Activated effector memory CD4-positive, alpha-beta T cell treated with Interleukin-2 at 50 U/mL for 16 hours (primary cell): ENCODE measurements around the gene TRMT44.
"Not testable (repeated sequence)": the region's sequence is repeated elsewhere in the genome, so short reads cannot be mapped to it uniquely, and the experiment has no call there.

Experiments used
- DNase-seq: peaks from one replicate; pipeline ENCODE4 v3.0.0-alpha.2; 2020

Gene TRMT44

GRCh38 chr4:8407756-8408155 is 32.8 kb upstream of the TRMT44 start:
- no peak for DNase-seq

DNA sequence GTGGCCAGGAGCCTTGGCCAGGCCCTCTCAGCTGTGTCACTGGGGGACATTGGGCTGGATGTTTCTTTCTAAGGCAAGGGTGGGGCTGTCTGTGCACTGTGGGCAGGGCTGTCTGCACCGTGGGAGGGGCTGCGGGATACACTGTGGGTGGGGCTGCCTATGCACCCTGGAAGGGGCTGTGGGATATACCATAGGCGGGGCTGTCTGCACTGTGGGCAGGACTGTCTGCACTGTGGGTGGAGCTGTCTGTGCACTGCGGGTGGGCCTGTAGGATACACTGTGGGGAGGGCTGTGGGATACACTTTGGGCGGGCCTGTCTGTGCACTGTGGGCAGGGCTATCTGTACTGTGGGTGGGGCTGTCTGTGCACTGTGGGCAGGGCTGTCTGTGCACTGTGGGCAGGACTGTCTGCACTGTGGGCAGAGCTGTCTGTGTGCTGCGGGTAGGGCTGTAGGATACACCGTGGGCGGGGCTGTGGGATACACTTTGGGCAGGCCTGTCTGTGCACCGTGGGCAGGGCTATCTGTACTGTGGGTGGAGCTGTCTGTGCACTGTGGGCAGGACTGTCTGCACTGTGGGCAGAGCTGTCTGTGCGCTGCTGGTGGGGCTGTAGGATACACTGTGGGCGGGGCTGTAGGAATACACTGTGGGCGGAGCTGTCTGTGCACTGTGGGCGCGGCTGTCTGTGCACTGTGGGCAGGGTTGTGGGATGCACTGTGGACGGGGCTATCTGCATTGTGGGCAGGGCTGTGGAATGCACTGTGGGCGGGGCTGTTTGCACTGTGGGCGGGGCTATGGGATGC is 31.1 kb upstream of the TRMT44 start:
- peak; percentile 57 for DNase-seq

DNA sequence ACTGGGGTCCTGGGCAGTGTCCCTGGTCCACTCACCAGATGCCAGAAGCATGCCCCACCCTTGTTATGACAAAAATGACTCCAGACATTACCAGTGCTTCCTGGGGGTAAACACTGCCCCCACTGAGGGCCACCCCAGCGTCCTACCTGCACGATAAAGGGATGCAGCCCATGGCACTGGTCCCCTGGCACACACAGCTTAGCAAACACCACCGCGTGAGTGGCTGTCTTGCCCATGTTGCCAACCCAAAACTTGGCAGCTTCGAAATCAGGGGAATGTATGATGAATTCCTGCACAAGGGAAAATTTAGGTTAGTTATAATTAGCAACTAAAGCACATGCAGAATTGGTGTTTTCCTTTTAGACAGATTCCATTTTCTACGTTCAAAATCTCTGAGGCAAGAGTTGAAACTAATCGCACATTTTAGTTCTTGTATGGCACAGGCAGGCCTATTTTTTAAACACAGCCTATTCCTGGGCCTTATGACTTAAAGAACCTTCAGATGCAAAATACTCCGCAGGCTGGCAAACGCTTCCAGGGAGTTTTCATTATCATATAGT is 30.4 kb upstream of the TRMT44 start:
- DNase-seq: no peak

GRCh38 chr4:8410641-8411271 is 29.8 kb upstream of the TRMT44 start:
- no peak for DNase-seq

DNA sequence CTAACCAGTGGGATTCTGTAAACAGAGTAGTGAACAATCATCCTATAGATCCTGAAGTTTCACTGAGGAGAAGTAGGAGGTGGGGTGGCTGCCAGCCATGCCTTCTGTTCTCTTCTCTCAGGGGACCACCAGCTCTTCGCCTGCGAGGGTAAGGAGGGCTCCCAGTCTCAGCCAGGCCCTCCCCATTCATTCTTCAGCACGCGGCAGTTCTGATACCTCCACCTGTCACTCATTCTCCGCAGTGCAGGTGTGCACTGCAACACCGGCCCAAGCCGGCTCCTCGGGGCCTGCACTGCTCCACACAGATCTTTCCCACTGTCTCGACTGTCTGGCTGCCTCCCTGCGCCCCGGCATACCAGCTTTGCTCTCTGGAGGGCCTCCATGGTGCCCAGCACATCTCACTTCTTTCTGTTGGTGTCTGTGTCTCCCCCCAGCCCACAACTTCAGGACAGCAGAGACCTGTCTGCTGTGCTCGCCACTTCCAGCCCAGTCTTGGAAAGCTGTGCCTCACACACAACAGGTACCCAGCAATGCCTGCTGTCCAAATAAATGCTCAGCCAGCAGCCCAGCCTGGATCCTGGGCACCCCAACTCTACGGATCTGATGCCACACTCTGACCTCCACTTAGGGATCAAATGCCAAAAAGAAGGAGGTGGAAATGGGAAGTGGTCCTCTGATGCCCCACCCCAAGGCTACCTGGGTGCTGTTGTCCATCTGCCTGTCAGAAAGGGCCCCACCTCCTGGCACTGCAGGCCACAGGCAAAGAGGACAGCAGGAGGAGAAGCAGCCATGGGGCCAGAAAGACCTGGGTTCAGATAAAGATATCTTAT is 29.0 kb upstream of the TRMT44 start:
- no peak for DNase-seq

- DNase-seq: no peak
Measured at GRCh38 chr4:8412288-8412687, 28.3 kb upstream of the TRMT44 start.

DNA sequence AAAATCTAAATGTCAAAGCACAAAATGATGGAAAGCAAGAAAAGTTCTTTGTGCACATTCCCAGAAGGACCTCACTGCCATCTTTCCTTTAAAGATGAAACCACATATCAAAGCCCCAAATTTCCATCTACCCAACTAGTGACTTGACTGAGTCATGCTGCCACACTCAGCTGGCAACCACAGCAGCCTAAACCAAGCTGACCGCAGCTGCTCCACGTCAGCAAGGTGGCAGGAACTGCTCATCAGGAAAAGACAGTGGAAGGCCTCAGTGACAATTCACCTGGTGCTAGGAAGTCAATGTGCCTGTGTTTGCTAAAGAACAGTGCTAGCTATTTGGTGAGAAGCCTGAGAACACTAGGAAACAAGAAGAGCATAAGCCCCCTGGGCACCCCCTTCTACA is 26.2 kb upstream of the TRMT44 start:
- DNase-seq: peak; percentile 46

- DNase-seq: no peak
Measured at GRCh38 chr4:8417071-8417614, 23.4 kb upstream of the TRMT44 start.

DNA sequence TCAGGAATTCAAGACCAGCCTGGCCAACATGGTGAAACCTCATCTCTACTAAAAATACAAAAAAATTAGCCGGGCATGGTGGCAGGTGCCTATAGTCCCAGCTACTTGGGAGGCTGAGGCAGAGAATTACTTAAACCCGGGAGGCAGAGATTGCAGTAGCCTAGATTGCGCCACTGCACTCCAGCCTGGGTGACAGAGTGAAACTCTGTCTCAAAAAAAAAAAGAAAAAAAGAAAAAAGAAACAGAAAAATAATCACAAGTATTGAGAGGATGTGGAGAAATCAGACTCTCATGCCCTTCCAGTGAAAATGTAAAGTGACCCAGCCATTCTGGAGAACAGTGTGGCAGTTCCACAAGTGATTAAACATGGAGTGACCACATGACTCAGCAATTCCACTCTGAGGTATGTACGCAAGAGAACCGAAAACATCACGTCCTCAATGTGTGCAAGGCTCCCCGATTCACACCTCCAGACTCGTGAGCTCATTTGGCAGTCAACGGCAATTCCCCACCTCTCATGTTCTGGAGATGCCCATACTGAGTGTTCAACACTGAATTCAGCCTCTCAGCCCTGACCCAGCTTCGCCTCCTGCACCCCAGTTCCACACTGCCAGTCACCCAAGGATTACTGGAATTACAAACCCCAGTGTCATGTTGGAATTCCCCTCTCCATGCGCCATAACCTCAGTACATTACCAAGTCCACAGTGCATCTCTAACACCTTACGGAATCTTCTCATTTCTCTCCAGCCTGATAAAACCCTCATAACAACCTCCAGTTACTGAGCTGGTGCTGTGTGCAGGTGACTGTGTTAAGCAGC is 21.1 kb upstream of the TRMT44 start:
- no peak for DNase-seq

DNA sequence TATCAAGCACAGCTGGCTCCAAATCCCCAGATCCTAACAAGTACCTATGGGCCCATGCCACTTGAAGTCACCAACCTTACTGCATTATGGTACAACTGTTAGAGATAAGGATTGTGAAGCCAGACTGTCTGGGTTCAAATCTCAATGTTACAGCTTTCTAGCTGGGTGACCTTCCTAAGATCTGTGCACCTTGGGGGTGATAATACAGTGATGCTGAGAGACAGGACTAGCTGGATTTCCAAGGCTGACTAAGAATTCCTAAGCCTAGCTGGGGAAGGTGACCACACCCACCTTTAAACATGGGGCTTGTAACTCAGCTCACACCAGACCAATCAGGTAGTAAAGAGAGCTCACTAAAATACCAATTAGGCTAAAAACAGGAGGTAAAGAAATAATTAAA is 20.4 kb upstream of the TRMT44 start:
- not testable (repeated sequence) for DNase-seq

- no peak for DNase-seq
Measured at GRCh38 chr4:8422327-8422726, 18.2 kb upstream of the TRMT44 start.

DNA sequence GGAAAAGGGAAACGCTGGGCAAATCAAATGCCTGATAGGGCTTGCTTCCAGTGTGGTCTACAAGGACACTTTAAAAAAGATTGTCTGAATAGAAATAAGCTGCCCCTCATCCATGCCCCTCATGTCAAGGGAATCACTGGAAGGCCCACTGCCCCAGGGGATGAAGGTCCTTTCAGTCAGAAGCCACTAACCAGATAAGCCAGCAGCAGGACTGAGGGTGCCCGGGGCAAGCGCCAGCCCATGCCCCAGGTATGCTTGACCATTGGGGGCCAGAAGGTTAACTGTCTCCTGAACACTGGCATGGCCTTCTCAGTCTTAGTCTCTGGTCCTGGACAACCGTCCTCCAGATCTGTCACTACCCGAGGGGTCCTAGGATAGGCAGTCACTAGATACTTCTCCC is 17.8 kb upstream of the TRMT44 start:
- no peak for DNase-seq

- no peak for DNase-seq
Measured at GRCh38 chr4:8427262-8427661, 13.3 kb upstream of the TRMT44 start.

DNA sequence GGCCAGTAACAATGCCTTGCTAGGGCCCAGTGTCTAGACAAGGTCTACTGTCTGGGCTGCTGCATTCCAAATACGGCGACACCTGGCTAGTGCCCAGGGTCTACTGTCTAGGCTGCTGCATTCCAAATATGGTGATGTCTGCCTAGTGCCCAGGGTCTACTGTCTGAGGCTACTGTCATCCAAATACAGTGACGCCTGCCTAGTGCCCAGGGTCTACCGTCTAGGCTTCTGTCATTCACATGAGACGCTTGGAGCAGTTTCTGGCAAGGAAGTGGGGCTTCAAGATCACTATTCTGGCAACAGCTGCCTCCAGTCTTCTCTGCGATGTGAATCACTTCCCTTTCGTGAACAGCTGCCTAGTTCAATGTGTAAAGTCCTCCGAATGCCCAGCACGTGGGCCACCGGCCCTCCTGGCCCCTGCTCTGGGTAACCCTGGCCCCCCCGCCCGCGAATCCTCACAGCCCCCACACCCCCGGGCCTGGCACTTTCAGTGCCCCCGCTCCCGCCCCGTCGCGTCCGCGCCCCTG is 12.8 kb upstream of the TRMT44 start:
- no peak for DNase-seq

DNA sequence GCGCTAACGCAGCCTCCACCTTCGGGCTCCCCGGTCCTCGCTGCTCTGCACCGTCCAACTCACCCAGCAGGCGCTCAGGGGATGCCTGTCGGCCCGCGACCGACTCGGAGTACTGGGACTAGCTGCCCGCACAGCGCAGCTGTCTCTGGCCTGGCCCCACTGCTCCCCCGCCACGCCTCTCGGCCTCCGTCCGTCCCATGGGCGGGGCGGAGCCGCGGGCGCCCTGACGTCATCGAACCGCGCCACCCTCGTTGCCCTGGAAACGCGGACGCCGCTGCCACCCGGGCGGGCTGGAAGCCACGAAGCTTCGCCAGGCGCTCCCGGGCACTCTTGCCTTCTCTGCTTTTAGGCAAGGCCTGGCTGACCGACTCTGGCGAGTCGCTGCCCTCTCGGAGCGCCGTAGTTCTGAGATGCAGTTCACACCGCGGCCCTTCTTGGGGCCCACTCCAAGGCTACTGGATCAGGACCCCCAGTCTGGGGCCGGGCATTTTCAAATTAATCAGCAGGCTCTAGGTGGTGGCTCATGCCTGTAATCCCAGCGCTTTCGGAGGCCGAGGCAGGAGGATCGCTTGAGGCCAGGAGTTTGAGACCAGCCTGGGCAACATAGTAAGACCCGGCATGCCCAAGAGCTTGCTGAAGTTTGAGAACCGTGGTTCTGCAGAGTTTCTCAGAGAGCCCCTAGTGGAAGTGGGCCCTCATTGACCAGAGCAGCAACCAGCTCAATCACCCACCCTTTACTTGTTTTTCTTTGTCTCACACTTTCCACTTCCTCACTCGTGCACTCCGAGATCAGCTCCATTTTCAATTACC is 12.1 kb upstream of the TRMT44 start:
- peak; percentile 90 for DNase-seq

DNA sequence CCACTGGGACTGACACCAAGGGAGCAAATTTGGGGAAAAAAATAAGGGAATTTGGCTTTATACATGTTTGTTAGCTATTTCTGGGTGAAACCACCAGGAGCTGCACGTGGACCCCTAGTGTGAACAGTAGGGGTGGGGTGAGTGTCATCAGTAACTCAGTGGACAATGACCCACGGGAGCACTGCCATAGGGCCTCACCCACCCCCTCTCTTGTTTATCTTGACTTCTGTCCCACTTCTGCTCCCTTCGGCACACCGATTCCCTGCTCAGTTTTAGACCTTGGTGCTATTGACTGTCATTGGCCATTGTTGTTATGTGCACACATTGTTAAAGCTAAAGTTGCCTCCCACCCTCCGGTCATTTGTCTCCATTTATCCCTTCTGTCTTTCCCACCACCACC is 9.0 kb upstream of the TRMT44 start:
- DNase-seq: no peak

DNA sequence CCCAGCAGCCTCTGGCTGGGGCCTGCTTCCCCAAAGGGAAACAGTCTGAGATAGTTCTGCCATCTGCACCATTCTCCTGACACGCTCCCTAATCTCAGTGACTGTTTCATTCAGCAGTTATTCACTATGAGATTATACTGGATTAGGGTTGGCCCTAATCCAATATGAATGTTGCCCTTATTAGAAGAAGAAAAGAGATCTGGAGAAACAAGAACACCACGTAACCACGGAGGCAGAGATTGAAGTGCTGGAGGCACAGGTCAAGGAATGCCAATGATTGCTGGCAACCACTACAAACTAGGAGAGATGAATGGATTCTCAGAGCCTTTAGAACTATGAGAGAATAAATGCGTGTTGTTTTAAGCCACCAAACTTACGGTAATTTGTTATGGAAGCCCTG is 7.4 kb upstream of the TRMT44 start:
- DNase-seq: no peak

DNA sequence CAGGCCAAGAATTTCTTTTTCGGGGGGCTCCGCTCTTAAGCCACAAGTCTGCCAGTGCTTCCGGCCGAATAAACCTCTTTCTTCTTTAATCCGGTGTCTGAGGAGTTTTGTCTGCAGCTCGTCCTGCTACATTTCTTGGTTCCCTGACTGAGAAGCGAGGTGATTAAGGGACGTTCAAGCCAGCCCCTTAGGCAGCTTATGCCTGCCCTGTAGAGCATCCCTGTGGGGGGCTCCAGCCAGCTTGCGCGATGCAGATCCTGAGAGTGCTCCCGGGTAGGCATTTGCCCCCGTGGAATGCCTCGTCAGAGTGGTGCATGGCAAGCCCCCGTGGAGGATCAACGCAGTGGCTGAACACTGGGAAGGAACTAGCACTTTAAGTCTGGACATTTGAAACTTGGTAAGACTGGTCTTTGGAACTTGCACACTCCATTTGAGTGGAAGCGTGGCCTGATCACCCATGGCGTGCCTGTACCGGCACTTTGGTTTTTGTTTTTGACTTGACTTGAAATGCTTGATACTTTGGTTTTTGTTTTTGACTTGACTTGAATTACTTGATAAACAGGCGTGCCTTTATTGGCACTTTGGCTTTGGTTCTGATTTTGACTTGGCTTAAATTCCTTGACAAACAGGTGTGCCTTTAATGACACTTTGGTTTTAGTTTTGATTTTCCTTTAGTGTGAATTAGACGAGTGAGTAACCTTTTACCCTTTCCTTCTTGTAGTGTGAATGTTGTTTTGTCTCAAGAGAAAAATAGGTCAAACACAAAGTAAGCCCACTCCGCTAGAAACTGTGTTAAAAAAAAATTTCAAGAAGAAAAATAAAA is 6.1 kb upstream of the TRMT44 start:
- DNase-seq: no peak

DNA sequence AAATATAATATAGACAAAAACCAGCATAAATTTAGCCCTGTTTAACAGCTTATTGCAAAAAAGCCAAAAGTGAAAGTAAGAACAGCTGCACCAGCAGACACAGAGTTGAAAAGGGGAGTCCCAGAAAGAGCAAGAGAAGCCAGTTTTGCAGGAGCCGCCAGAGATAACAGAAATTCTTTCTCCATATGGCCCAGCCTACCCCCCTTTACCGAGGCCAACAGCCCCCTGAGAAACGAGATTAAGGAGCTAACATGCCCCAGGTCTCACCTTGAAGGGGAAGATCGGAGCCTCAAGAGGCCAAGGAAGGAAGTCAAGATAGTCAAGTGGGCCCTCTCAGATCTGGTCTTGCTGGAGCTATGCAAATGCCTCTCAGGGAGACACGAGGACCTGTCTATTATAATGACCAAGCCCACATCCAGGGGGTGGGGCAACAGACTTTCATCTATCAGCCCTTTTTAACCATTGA is 4.9 kb upstream of the TRMT44 start:
- peak; percentile 23 for DNase-seq

DNA sequence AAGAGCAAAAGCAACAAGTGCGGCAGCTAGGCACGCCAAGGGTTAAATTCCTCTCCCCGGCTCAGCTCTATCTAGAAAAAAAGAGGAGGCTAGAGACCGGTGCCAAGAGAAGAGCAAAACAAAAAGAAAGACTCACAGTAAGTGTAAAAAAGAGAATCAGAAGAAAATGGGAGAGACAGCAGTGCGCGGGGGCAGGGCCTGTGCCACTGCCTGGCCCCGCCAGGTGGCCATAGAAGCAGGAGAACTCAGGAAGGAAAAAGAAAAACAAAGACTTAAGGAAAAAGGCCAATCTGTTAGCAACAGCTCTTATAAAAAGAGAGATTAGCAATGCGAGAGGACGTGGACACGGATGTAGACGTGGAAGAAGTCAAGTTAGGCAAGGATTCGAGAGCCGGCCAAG is 3.3 kb upstream of the TRMT44 start:
- no peak for DNase-seq
